HG03354 (cell line): ENCODE results near the gene IL12RB2.

ENCODE experiments used
- ATAC-seq: cut with Tn5 transposase; IDR thresholded peaks from one replicate; pipeline ENCODE4 v1.9.1; 2021; ENCODE audit warnings: mild to moderate bottlenecking; ENCODE audit not compliant: unreplicated experiment, poor library complexity, severe bottlenecking

The IL12RB2 gene

DNA sequence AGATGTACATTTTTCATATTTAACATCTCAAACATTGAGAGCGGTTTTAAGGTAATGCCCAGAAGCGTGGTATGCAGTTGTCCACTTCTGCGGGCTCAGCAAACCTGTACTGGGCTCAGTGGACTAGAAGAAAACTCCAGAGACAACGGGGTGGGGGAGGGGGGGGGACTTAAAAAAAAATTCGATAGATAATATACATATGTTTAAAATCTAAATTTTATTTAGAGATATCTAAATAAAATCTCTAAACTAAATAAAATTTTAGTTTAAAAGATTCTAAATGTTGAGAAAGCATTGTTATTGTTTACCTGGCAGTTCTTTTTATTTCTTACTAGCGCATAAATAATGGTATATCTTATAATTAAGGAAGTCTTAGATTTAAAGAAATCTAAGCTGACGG is 1.1 kb upstream of the IL12RB2 start:
- no peak for ATAC-seq

DNA sequence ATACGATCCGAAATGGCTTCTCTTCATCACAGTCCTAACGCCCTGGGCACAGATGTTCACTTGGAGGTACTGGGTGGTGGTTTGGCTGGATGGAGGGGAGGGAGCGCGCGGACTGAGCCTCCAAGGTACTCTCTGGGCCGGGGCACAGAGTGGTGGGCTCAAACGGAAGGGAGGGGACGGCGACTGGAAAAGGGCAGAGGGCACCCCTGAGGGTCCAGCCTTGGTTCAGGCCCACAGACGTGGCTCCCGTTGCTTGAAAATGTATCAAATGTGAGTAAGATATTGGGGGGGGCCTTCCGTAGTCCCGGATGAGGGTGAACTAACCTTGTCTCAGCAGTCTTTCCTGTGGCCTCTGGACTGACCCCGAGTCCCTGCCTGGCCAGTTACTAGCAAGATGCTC is 463 bp downstream of the IL12RB2 start:
- no peak for ATAC-seq

DNA sequence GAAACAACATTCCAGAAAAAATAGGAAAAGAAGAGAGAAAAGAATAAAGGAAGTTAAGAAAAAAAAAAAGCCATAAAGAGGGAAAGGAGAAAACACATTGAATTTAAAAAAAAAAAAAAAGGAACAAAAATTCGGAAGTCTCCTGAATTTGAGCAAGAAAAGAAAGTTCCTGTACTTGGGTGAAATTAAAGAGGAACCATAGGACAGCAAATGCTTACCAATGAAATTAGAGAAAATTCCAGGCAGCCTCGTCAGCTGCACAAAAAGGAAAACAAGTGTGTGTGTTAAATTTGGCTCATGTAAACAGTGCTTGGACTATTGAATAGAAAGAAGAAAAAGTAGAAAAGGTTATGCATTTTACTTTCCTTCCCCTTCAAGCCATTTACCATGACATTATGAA is 4.9 kb downstream of the IL12RB2 start:
- no peak for ATAC-seq

DNA sequence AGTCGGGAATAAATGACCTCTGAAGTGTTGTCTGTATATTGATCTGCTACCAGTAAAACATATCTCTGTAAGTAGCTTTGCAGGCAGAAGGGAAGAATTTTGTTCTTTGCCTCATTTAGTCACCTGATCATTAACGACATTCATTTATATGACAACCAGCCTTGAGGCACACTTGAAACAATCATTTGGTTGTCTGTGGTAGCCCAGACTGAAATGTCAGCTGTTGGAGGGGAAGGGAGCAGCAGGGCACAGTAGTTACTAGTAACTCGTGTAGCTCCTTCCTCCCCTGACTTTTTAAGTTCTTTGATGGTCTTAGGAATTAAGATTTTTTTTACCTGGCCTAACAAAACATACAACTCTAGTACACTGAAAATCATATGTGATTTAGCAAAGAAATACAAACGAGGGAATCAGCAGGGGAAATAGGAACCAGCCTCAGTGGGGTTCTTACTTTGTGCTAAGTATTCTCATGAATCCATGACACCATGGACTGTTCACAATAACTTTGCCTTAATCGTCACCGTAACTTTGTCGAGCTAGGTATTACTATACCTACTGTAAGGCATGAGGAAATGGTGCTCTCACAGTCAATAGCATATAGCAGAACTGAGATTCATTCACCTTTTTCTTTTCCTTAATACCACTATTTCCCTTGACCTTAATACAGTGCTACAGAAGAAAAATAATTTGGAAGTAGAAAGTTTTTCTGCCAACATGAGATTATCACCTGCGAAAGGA is 6.4 kb downstream of the IL12RB2 start:
- ATAC-seq = no peak

DNA sequence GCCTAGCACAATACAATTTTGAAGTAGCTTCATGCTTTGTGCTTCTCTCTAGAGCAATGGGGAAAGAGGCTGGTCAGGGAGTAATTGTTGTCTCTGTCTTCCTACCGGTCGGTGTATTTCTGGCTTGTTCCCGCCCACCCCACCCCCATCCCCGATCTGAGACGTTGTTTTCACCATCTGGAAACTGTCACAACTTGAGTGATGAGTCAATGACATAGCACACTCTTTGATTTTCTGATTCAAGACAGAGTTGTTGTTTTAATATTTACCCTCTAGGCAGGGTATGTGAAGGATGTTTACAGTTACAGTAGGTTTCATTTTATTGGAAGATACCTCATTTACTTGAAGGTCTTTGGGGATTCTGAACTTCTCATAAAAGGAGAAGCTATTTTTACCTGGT is 7.0 kb downstream of the IL12RB2 start:
- ATAC-seq = no peak

DNA sequence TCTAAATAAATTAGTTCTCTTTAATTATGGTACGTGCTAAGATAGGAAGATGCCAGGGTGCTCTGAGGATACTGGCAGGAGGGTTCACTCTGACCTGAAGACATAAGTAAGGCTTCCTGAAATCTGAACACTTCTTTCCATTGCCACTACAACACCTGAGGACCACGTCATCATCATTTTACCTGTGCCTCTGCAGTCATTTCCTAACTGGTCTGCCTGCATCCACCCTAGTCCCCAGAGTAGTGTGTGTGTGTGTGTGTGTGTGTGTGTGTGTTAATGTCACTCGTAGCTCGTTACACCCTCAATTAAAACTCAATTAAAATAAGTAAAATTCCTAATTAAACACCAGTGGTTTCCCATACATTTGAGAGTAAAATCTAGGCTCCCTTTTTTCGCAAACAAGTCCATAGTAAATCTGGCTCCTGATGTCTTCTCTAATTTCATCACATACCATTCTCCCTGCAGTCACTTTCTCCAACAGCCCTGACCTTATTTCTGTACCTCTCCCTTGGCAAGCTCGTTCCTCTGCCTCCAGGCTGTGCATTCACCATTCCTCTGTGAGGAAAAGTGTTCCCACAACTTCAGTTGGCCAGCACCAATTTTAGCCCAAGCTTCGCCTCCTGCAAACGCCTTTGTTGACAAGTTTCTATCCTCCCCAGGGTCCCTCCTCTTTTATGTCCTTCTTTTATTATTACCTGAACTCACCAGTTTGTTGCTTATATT is 8.7 kb downstream of the IL12RB2 start:
- no peak for ATAC-seq

DNA sequence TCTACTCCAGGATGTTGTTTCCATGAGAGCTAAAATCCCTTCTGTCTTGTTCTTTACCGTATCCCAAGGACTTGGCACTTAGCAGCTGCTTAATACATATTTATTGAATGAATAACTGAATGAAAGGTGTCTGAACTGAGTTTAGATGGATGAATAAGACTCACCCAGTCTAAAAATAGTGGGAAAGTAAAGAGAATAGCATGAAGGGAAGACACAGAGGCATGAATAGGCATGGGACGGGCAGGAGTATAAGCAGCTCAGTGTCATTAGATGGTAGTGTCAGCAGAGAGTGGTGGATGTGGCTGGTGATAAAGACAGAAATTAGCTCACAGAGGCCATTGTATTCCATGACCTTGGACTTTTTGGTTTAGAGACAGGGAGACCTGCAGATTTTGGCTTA is 9.2 kb downstream of the IL12RB2 start:
- ATAC-seq = no peak

DNA sequence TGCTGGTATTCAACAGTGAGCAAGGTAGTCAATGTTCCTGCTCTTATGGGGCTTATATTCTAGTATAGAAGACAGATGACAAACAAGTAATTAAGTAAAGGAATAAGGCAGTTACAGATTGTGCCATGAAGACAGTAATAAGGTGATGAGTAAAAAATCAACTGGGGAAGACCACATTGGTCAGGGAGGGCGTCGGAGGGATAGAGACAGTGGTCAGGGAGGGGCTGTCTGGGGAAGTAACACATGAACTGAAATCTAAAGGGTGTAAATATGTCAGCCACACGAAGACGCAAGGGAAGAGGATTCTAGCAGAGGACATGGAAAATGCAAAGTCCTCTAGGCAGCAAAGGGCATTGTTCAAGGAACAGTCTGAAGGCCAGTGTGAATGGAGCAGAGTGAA is 10.1 kb downstream of the IL12RB2 start:
- ATAC-seq = no peak

DNA sequence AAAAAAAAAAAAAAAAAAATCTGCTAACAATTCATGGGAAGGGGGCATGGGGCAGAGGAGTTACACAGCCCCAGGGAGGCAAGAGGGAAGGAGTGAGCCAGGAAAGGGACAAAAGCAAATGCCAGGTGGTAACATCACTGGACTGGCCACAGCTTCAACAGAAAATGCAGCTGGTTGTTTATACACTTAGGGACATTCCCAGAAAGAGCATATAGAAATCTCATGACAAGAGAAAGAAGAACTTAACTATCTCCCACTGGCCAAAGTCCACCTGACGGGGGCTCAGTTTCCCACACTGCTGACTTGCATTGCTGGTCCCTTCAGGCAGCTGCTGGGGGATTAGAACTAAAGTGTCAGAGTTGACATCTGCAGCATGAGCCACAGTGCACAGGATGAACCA is 14.8 kb downstream of the IL12RB2 start:
- ATAC-seq = no peak

DNA sequence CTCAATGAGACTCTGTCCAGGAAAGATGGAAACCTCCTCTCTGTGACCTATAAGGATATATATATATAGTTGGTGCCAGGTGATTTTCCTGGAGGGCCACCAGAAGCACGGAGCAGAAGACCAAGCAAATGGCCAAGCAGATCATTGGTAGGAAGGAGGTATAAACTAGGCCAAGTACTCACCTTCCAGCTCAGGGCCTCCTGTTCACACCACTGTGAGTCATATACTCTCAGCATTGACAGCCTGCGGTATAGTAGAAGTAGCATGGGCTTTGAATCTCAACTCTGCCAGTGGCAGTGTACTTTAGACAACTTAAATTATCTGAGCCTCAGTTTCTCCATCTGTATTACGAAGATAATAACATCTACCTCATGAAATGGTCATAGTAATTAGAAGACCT is 15.4 kb downstream of the IL12RB2 start:
- no peak for ATAC-seq

DNA sequence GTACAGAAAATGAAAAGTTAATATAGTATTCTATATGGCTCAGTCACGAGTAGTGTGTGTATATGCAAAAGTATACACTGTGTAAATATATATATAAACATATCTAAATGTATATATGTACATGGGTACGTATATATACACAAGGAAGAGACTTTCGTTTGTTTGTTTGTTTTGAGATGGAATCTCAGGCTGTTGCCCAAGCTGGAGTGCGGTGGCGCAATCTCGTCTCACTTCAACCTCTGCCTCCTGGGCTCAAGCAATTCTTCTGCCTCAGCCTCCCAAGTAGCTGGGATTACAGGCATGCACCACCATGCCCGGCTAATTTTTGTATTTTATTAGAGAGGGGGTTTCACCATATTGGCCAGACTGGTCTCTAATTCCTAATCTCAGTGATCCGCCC is 16.4 kb downstream of the IL12RB2 start:
- no peak for ATAC-seq

DNA sequence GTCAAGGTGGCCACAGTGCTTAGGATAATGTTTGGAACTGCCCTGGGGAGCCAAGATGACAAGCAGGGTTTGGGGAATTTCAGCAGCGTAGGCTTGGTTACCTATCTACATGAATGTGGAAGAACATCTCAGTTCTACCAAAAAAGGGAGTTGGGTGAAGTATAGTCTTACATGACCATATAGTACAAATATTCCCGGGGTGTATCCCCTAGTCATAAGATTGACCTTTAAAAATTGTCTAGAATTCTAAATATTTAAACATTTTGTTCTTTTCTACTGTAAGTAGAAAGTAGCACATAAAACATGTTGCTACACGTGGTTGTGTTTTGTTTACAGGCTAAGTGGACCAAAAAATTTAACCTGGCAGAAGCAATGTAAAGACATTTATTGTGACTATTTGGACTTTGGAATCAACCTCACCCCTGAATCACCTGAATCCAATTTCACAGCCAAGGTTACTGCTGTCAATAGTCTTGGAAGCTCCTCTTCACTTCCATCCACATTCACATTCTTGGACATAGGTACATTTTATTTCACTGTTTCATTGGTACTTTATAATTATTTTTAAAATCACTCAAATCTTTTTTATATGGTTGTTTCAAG is 20.3 kb downstream of the IL12RB2 start:
- no peak for ATAC-seq

DNA sequence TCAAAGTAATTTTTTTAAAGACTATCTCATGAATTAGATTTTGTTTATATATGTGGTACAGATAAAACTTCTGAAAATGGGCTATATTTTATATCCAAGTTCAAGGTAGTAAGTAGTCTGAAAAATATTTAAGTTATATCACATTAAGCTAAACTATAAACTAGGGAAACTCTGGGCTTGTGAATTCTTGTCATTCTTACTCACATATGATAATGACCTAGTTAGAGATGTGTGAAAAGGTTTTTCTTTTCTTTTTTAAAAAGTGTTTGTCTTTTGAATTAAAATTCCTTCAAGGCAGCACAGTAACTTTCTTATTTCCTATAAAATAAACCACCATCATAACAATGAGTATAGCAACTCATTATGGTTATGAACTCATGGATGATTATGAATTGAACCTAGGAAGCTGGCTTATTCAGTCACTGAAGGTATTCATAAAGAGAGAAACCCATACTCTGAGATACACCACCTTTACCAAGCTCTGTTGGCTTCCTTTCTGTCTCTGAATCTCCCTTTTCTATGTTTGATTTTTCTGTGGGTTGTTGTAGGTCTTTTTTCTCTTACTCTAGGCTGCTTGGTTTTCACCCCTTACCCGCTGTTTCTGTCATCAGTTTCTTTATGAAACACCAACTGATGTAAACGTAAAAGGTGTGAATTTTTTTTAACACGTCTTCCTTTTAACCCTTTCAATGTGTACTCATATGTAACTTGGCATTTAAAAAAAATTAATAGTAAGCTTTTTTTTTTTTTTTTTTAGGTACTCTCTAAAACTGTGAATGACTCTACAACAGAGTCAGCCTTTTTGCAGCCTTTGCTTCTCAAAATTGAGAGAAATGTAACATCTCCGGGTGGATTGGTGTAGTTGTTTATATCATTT is 25.2 kb downstream of the IL12RB2 start:
- peak; percentile 79 for ATAC-seq

DNA sequence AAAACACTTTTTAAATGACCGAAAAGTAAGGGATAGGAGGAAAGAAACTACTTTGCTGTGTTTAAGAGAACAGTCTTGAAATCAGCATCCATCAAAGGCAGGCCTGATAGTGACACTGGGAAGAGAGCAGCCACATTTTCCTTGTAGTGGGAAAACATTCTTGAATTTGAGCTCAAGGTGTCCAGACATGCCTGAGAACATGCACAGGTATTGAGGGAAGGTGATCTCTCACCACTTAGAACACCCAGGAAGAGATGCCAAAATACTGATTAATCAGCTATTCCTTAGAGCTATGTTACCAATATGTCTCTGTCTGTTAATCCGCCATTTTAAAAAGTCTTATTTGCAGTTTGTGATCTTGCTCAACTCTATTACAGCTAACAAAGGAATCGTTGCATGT is 25.9 kb downstream of the IL12RB2 start:
- ATAC-seq = no peak

DNA sequence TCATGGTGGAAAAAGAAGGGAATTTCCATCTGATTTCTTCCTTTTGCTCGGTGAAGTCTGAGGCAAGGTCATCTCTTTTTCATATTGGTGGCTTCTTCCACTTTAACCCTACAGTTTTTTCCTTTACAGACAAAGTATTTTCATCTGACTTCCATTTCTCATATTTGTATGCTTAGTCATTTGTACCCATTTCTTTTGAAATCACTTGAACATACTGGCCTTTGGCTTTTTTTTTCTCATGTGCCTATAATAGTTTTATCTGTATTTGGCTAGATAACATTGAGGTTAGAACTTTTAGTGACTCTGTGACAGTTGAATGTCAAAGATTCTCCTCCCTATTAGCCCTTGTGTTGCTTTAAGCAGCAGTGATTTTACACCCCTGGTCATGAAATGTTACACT is 27.7 kb downstream of the IL12RB2 start:
- ATAC-seq = no peak

DNA sequence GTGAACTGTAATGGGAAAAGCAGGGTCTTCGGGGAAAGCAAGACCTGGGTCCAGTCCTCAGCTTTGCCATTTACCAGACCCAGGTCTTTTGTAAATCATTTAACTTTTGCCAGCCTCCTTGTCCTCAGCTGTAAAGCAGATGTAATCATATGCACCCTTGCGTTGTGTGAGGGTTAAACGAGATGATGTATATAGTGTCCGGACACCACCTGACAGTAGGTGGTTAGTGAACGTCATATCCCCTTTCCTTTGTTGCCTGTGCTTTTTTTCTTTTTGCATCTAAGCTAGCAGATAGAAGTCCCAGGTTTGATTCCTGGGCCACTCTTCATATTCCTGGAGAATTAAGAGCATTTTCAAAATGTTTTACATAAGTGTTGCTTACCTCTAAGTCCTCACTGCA is 28.5 kb downstream of the IL12RB2 start:
- peak; percentile 25 for ATAC-seq

DNA sequence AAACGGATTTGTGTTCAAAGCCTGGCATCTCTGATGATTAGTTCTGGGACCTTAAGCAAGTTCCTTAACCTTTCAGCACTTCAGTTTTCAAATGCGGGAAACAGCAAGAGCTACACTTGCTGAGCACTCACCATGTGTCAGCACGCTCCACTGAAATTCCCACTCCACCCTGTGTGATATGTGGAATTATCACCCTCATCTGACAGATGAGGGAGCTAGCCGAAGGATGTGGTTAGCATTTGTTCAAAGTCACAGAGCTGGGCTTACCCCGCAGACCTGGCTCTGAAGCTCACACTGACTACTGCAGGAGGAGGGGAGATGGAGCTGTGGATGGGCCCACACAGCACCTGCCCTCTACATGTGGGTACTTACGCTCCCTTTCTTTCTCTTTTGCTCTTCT is 29.1 kb downstream of the IL12RB2 start:
- ATAC-seq = no peak

DNA sequence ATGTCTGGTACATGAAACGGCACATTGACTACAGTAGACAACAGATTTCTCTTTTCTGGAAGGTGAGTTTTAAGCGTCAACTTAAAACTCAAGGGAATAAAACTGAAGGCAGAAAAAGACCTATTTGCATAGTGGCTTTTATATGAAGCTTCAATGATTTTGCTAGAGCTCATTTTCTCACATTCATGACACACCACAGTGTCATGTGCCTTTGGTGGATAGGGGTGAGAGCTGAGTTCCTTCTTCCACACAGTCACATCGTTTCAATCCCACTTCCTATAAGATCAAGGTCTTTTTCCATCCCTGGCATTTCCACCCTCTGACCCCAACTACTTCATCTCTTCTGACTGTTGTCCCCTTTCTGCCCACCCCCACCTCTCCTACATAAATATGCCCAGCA is 31.0 kb downstream of the IL12RB2 start:
- peak; percentile 40 for ATAC-seq

DNA sequence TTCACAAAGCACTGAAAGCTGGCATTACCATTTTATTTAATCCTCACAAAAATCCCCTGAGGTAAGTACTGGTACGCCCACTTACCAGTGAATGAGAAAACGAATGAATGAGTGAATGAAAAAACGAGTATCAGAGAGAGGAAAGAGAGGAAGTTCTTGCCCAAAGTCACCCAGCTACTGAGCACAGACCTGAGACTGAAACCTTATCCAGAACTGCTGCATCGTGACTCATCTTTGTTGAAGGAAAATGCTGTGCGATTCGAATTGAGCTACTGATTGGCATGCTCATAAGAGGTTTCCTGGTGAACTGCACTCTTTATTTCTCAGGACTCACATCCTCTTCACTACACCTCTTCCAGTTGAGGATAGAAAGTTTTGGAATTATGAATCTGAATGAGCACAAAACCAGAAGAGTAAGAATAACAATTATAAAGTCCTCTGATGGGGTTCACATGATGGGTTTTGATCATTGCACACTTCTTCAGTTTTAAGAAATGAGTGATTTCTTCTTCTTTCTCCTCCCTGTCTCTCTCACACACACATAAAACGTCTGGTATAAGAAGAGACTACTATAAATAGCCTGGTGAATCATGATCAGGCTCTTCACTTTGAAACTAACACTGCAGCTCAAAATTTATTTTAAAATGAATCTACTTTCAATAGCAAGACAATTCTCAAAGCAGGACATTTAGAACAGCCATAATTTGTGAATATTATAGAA is 32.1 kb downstream of the IL12RB2 start:
- ATAC-seq = peak; percentile 55
